ENCODE measurements around the gene SARM1. TPM values are rescaled to one million over a fixed set of nuclear protein-coding genes. Genes with fewer than 3 reads are reported as not detected.

SARM1 gene
- polyA plus RNA-seq, 1 of the 3 experiments (the other 2 are of a cell fraction) = 17.4 TPM

DNA sequence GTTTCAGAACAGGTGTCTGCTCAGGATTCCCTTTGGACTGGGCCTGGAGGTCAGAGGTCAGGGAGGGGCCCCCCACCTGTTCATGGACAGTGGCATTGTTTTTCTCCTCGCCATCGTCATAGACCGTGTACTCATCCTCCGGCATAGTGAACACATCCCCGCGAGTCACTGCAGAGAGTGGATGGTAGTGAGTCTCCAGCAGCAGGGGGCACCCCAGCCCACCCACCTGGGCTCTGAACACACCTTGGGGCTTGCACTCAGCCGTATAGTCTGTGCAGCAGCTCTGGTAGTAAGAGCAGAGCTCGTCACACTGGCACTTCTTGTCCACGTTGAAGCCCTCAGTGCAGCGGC, 1.8 kb upstream of the SARM1 start:
- TF ChIP-seq RFX5 (IDR thresholded peaks at IDR 0.05; ENCODE audit: low read length) = no peak
- TF ChIP-seq MXI1 (IDR thresholded peaks at IDR 0.05; ENCODE audit: low read depth, low read length) = no peak
- TF ChIP-seq, protein P1, sequence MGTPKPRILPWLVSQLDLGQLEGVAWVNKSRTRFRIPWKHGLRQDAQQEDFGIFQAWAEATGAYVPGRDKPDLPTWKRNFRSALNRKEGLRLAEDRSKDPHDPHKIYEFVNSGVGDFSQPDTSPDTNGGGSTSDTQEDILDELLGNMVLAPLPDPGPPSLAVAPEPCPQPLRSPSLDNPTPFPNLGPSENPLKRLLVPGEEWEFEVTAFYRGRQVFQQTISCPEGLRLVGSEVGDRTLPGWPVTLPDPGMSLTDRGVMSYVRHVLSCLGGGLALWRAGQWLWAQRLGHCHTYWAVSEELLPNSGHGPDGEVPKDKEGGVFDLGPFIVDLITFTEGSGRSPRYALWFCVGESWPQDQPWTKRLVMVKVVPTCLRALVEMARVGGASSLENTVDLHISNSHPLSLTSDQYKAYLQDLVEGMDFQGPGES (IDR thresholded peaks at IDR 0.05; ENCODE audit: low read depth, low read length) = no peak
- Histone ChIP-seq H3K9me3 (no peaks in the 10 kb centered on the region), H3K4me2 (no peak overlapping the region), H3K36me3 (replicated peaks in 1 of 2; ENCODE audit: control insufficient read depth in 1 of 2, insufficient read depth in 2 of 2, low read length in 1 of 2) (peaks cover 0 to 2% of the 10 kb centered on the region in 2 experiments), H3K4me1 (ENCODE audit: control insufficient read depth in 1 of 2, insufficient read depth in 2 of 2, low read depth in 1 of 2, low read length in 1 of 2) (peaks cover 15 to 28% of the 10 kb centered on the region in 2 experiments), H4K20me1 (ENCODE audit: insufficient read depth) (peaks cover 20% of the 10 kb centered on the region), H2AFZ (ENCODE audit: low read depth) (no peak overlapping the region), H3K4me3 (ENCODE audit: low read depth in 2 of 2, low read length in 1 of 2) (no peak overlapping the region), H3K27me3 (ENCODE audit: insufficient read depth) (no peaks in the 10 kb centered on the region), H3K79me2 (ENCODE audit: insufficient read depth) (peaks cover 23% of the 10 kb centered on the region), H3K9ac (no peak overlapping the region), H3K27ac (ENCODE audit: low read depth in 2 of 2, low read length in 1 of 2) (peak overlapping the region in 1 of 2 experiments; percentile 85; a peak in 2 of 4 replicates), H3K9me2 (no peaks in the 10 kb centered on the region), H3F3A (replicated peaks; ENCODE audit: insufficient read depth) (peaks cover 18% of the 10 kb centered on the region)
- DNase-seq = no peak
- 86% methylated on average over 9 of the region's 10 CpGs for WGBS (ENCODE audit: low lambda C conversion rate)
- ChIA-PET POLR2A (interaction anchor here (0.8 to 4.5 kb wide), 3 partner anchors 12 to 36 kb away, joined by 4 to 34 read pairs (median 13); partner anchors contain the start of genes IFT20, POLDIP2 and TNFAIP1), CTCF (interaction anchor here (1.0 to 1.8 kb wide), 6 partner anchors 11 to 564 kb away, joined by 3 to 7 read pairs (median 4); partner anchors contain the start of genes IFT20, POLDIP2 and TNFAIP1)

DNA sequence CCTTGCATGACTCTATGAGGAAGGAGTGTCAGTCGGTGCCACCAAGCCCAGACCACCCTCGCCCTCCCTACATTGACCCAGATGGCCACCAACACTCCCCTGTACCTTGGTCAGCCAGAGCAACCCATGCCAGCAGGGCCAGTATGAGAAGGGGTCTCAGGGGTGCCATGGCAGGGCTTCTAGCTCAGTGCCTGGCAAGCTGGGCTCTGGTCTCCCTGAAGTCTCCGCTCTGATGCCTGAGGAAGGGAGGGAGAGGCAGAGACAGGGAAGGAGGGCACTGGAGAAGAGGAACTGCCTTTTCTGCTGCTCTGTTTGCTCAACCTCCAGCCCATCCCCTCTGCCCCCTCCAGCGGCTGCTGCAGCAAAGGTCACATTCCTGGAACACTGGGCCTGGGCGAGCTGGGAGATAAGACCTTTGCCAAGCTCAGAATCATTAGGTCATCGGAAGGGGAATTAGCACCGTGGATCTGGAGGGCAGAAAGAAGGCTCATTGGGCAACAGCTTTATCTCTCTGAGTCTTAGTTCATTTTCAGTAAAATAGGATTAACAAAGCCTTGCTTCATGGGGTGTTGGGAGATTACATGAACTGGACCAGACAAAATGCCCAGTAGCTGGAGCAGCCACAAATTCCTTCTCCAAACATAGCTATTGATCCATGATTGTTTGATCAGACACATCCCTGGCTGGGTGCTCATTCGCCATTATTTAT, 1.3 kb upstream of the SARM1 start, which contains the start of gene VTN:
VTN (minus strand) TSS at position 273 of the 709 bp plus-strand sequence; CDS start at position 169, 104 bp downstream.
- peak; percentile 38; the same call in 1 of the 2 replicates for TF ChIP-seq RAD21 (IDR thresholded peaks at IDR 0.05; ENCODE audit: low read length)
- TF ChIP-seq NFIC (IDR thresholded peaks at IDR 0.05; ENCODE audit: borderline replicate concordance) = no peak
- TF ChIP-seq GATA2 (CRISPR knock-in tag; IDR thresholded peaks at IDR 0.05) = peak; percentile 61
- no peak for TF ChIP-seq POLR2AphosphoS5 (IDR thresholded peaks at IDR 0.05; ENCODE audit: low read depth, low read length)
- ChIA-PET POLR2A (interaction anchor here (0.7 to 4.5 kb wide), 4 partner anchors 12 to 35 kb away, joined by 3 to 34 read pairs (median 8); partner anchors contain the start of genes IFT20, POLDIP2 and TNFAIP1), CTCF (interaction anchor here (0.9 to 1.8 kb wide), 8 partner anchors 9 to 565 kb away, joined by 3 to 7 read pairs (median 3); partner anchors contain the start of genes IFT20, POLDIP2 and TNFAIP1)
- no peaks in the 10 kb centered on the region for H3K36me3 ChIP-seq (replicated peaks in 1 of 2; ENCODE audit: control insufficient read depth in 1 of 2, insufficient read depth in 2 of 2, low read length in 1 of 2)
- H3K9me2 ChIP-seq = no peaks in the 10 kb centered on the region
- no peaks in the 10 kb centered on the region for H3K9me3 ChIP-seq
- DNase-seq = peak; percentile 78
- H3K4me1 ChIP-seq (ENCODE audit: control insufficient read depth in 1 of 2, insufficient read depth in 2 of 2, low read depth in 1 of 2, low read length in 1 of 2) = peaks cover 15 to 28% of the 10 kb centered on the region in 2 experiments
- peak within 1 kb of the TSS; percentile 67 to 85 for H3K27ac ChIP-seq (ENCODE audit: low read depth in 2 of 2, low read length in 1 of 2)
- WGBS (ENCODE audit: low lambda C conversion rate) = 36% methylated on average over 8 of the region's 8 CpGs
- peak within 1 kb of the TSS; percentile 96 for H3K4me2 ChIP-seq
- H3K79me2 ChIP-seq (ENCODE audit: insufficient read depth) = peaks cover 26% of the 10 kb centered on the region
- peak within 1 kb of the TSS; percentile 41 for H3K9ac ChIP-seq
- H3K4me3 ChIP-seq (ENCODE audit: low read depth in 2 of 2, low read length in 1 of 2) = peak within 1 kb of the TSS; percentile 60 to 84; a peak in 3 of 4 replicates
- H4K20me1 ChIP-seq (ENCODE audit: insufficient read depth) = peaks cover 25% of the 10 kb centered on the region
- H3F3A ChIP-seq (replicated peaks; ENCODE audit: insufficient read depth) = peaks cover 18% of the 10 kb centered on the region
- no peaks in the 10 kb centered on the region for H3K27me3 ChIP-seq (ENCODE audit: insufficient read depth)
- 0 out of 2 replicates have a peak within 1 kb of the TSS, but pooled peaks have one; percentile 49 for H2AFZ ChIP-seq (ENCODE audit: low read depth)

DNA sequence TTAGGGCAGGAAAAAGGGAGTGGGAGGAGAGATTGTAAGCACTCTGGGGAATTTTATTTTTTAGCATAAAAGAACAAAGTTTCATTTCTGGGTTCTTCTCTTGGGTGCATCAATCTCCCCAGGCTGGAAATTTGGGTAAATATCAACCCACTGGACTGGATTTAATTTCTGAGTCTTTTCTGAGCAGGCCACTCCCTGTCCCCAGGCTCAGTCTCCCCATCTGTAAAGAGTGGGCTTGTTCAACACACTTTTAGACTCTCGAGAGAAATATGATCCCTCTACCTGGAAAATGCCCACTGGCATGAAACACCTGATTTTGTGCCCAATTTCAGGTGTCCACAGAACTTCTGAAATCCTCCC, 770 bp upstream of the SARM1 start:
- no peaks in the 10 kb centered on the region for H3K27me3 ChIP-seq (ENCODE audit: insufficient read depth)
- DNase-seq = no peak
- H3K27ac ChIP-seq (ENCODE audit: low read depth in 2 of 2, low read length in 1 of 2) = peak overlapping the region; percentile 67 to 85
- WGBS (ENCODE audit: low lambda C conversion rate) = 100% methylated on average over 1 of the region's 1 CpG
- H3K4me2 ChIP-seq = peak overlapping the region; percentile 96
- peak overlapping the region; percentile 41 for H3K9ac ChIP-seq
- no peak overlapping the region; a peak in 2 of 4 replicates for H3K4me3 ChIP-seq (ENCODE audit: low read depth in 2 of 2, low read length in 1 of 2)
- ChIA-PET POLR2A (interaction anchor here (0.7 to 4.5 kb wide), 4 partner anchors 10 to 35 kb away, joined by 3 to 34 read pairs (median 8); partner anchors contain the start of genes IFT20, POLDIP2 and TNFAIP1), CTCF (interaction anchor here (0.9 to 1.8 kb wide), 8 partner anchors 10 to 565 kb away, joined by 3 to 7 read pairs (median 3); partner anchors contain the start of genes IFT20, POLDIP2 and TNFAIP1)
- H3K4me1 ChIP-seq (ENCODE audit: control insufficient read depth in 1 of 2, insufficient read depth in 2 of 2, low read depth in 1 of 2, low read length in 1 of 2) = peaks cover 15 to 28% of the 10 kb centered on the region in 2 experiments
- H3K79me2 ChIP-seq (ENCODE audit: insufficient read depth) = peaks cover 31% of the 10 kb centered on the region
- H3K36me3 ChIP-seq (replicated peaks in 1 of 2; ENCODE audit: control insufficient read depth in 1 of 2, insufficient read depth in 2 of 2, low read length in 1 of 2) = no peaks in the 10 kb centered on the region
- H3K9me3 ChIP-seq = no peaks in the 10 kb centered on the region
- peaks cover 28% of the 10 kb centered on the region for H4K20me1 ChIP-seq (ENCODE audit: insufficient read depth)
- no peaks in the 10 kb centered on the region for H3K9me2 ChIP-seq
- 0 out of 2 replicates have a peak overlapping the region, but pooled peaks have one; percentile 49 for H2AFZ ChIP-seq (ENCODE audit: low read depth)
- no peak for TF ChIP-seq TCF12 (IDR thresholded peaks at IDR 0.05)
- peaks cover 18% of the 10 kb centered on the region for H3F3A ChIP-seq (replicated peaks; ENCODE audit: insufficient read depth)
